ENCODE results near the gene PFDN5. TPM values are rescaled to one million over a fixed set of nuclear protein-coding genes. Genes with fewer than 3 reads are reported as not detected.
"Not testable (repeated sequence)": the region's sequence is repeated elsewhere in the genome, so short reads cannot be mapped to it uniquely, and the experiment has no call there.

Gene PFDN5
- polyA plus RNA-seq, 3 donors: 594 to 736 (median 735) TPM

- no peak for DNase-seq (ENCODE audit: extremely low read depth in 1 of 11, low read depth in 9 of 11, low spot score in 4 of 11)
Observed at GRCh38 chr12:53267306-53267998, 27.9 kb upstream of the PFDN5 start.

- DNase-seq (ENCODE audit: extremely low read depth in 1 of 11, low read depth in 9 of 11, low spot score in 4 of 11): peak; percentile 69 to 81 (median 77)
Observed at GRCh38 chr12:53267999-53268629, 27.2 kb upstream of the PFDN5 start, which contains the start of gene ESPL1. Gene ESPL1 (plus strand): TSS chr12:53268299. CDS start chr12:53268767, 468 bp downstream.

GRCh38 chr12:53268630-53269562 is 26.4 kb upstream of the PFDN5 start:
- no peak for DNase-seq (ENCODE audit: extremely low read depth in 1 of 11, low read depth in 9 of 11, low spot score in 4 of 11)

GRCh38 chr12:53274445-53274844 is 20.9 kb upstream of the PFDN5 start:
- no peak for DNase-seq (ENCODE audit: extremely low read depth in 1 of 11, low read depth in 9 of 11, low spot score in 4 of 11)

GRCh38 chr12:53276511-53276910 is 18.8 kb upstream of the PFDN5 start:
- no peak for DNase-seq (ENCODE audit: extremely low read depth in 1 of 11, low read depth in 9 of 11, low spot score in 4 of 11)

GRCh38 chr12:53277981-53278380 is 17.4 kb upstream of the PFDN5 start:
- no peak for DNase-seq (ENCODE audit: extremely low read depth in 1 of 11, low read depth in 9 of 11, low spot score in 4 of 11)

GRCh38 chr12:53279283-53279869 is 16.0 kb upstream of the PFDN5 start:
- DNase-seq (ENCODE audit: extremely low read depth in 1 of 11, low read depth in 9 of 11, low spot score in 4 of 11): no peak

GRCh38 chr12:53279888-53280498 is 15.3 kb upstream of the PFDN5 start:
- no peak for DNase-seq (ENCODE audit: extremely low read depth in 1 of 11, low read depth in 9 of 11, low spot score in 4 of 11)

- DNase-seq (ENCODE audit: extremely low read depth in 1 of 11, low read depth in 9 of 11, low spot score in 4 of 11): no peak
Observed at GRCh38 chr12:53286448-53286847, 8.9 kb upstream of the PFDN5 start.

- DNase-seq (ENCODE audit: extremely low read depth in 1 of 11, low read depth in 9 of 11, low spot score in 4 of 11): peak in 2 of 11 donors; percentile 19 to 47
Observed at GRCh38 chr12:53287741-53288216, 7.6 kb upstream of the PFDN5 start.

- DNase-seq (ENCODE audit: extremely low read depth in 1 of 11, low read depth in 9 of 11, low spot score in 4 of 11): no peak
Observed at GRCh38 chr12:53288322-53288721, 7.0 kb upstream of the PFDN5 start.

GRCh38 chr12:53289891-53290290 is 5.5 kb upstream of the PFDN5 start:
- no peak for DNase-seq (ENCODE audit: extremely low read depth in 1 of 11, low read depth in 9 of 11, low spot score in 4 of 11)

GRCh38 chr12:53290661-53291060 is 4.7 kb upstream of the PFDN5 start:
- DNase-seq (ENCODE audit: extremely low read depth in 1 of 11, low read depth in 9 of 11, low spot score in 4 of 11): no peak

- DNase-seq (ENCODE audit: extremely low read depth in 1 of 11, low read depth in 9 of 11, low spot score in 4 of 11): no peak
Observed at GRCh38 chr12:53292426-53292825, 2.9 kb upstream of the PFDN5 start.

GRCh38 chr12:53295891-53296219 is 513 bp downstream of the PFDN5 start:
- DNase-seq (ENCODE audit: extremely low read depth in 1 of 11, low read depth in 9 of 11, low spot score in 4 of 11): no peak

GRCh38 chr12:53297106-53297505 is 1.8 kb downstream of the PFDN5 start:
- DNase-seq (ENCODE audit: extremely low read depth in 1 of 11, low read depth in 9 of 11, low spot score in 4 of 11): not testable (repeated sequence)

- no peak for DNase-seq (ENCODE audit: extremely low read depth in 1 of 11, low read depth in 9 of 11, low spot score in 4 of 11)
Observed at GRCh38 chr12:53298164-53298563, 2.8 kb downstream of the PFDN5 start.

- peak in 1 of 11 donors; percentile 36 for DNase-seq (ENCODE audit: extremely low read depth in 1 of 11, low read depth in 9 of 11, low spot score in 4 of 11)
Observed at GRCh38 chr12:53299101-53299453, 3.7 kb downstream of the PFDN5 start.
